ENCODE results near the gene PAX6.

PAX6 gene

GRCh38 chr11:31809857-31810778 lies 1.0 kb downstream of the PAX6 start:
- Histone ChIP-seq H3K4me3 (ENCODE audit: low read length) (peak overlapping the region; percentile 76), H3K36me3 (ENCODE audit: insufficient read depth, low read length) (peaks cover 25% of the 10 kb centered on the region), H3K27me3 (ENCODE audit: insufficient read depth, low read length) (no peaks in the 10 kb centered on the region), H3K4me1 (ENCODE audit: insufficient read depth, low read length) (peaks cover 34% of the 10 kb centered on the region), H3K9me3 (ENCODE audit: low read length) (peaks cover 6% of the 10 kb centered on the region), H2AFZ (ENCODE audit: low read depth, low read length) (no peak overlapping the region)

GRCh38 chr11:31809541-31809856 lies 1.6 kb downstream of the PAX6 start:
- H3K36me3 ChIP-seq (ENCODE audit: insufficient read depth, low read length) = peaks cover 31% of the 10 kb centered on the region
- peak overlapping the region; percentile 76 for H3K4me3 ChIP-seq (ENCODE audit: low read length)
- H2AFZ ChIP-seq (ENCODE audit: low read depth, low read length) = no peak overlapping the region
- peaks cover 10% of the 10 kb centered on the region for H3K9me3 ChIP-seq (ENCODE audit: low read length)
- peaks cover 27% of the 10 kb centered on the region for H3K4me1 ChIP-seq (ENCODE audit: insufficient read depth, low read length)
- H3K27me3 ChIP-seq (ENCODE audit: insufficient read depth, low read length) = no peaks in the 10 kb centered on the region

GRCh38 chr11:31808721-31809540 lies 2.2 kb downstream of the PAX6 start:
- Histone ChIP-seq H3K9me3 (ENCODE audit: low read length) (peaks cover 10% of the 10 kb centered on the region), H3K27me3 (ENCODE audit: insufficient read depth, low read length) (no peaks in the 10 kb centered on the region), H3K36me3 (ENCODE audit: insufficient read depth, low read length) (peaks cover 36% of the 10 kb centered on the region), H3K4me1 (ENCODE audit: insufficient read depth, low read length) (peaks cover 22% of the 10 kb centered on the region), H2AFZ (ENCODE audit: low read depth, low read length) (no peak overlapping the region), H3K4me3 (ENCODE audit: low read length) (peak overlapping the region; percentile 76)

- peak overlapping the region; percentile 76 for H3K4me3 ChIP-seq (ENCODE audit: low read length)
- H3K27me3 ChIP-seq (ENCODE audit: insufficient read depth, low read length) = no peaks in the 10 kb centered on the region
- H2AFZ ChIP-seq (ENCODE audit: low read depth, low read length) = no peak overlapping the region
- H3K9me3 ChIP-seq (ENCODE audit: low read length) = peaks cover 16% of the 10 kb centered on the region
- peaks cover 45% of the 10 kb centered on the region for H3K36me3 ChIP-seq (ENCODE audit: insufficient read depth, low read length)
- peaks cover 22% of the 10 kb centered on the region for H3K4me1 ChIP-seq (ENCODE audit: insufficient read depth, low read length)
These were observed 3.1 kb downstream of the PAX6 start for GRCh38 chr11:31807799-31808667.

GRCh38 chr11:31806928-31807798 lies 4.0 kb downstream of the PAX6 start:
- Histone ChIP-seq H3K4me1 (ENCODE audit: insufficient read depth, low read length) (peaks cover 20% of the 10 kb centered on the region), H3K36me3 (ENCODE audit: insufficient read depth, low read length) (peaks cover 52% of the 10 kb centered on the region), H2AFZ (ENCODE audit: low read depth, low read length) (no peak overlapping the region), H3K4me3 (ENCODE audit: low read length) (peak overlapping the region; percentile 76), H3K27me3 (ENCODE audit: insufficient read depth, low read length) (no peaks in the 10 kb centered on the region), H3K9me3 (ENCODE audit: low read length) (peaks cover 19% of the 10 kb centered on the region)

- Histone ChIP-seq H2AFZ (ENCODE audit: low read depth, low read length) (no peak overlapping the region), H3K36me3 (ENCODE audit: insufficient read depth, low read length) (peaks cover 60% of the 10 kb centered on the region), H3K4me1 (ENCODE audit: insufficient read depth, low read length) (peaks cover 16% of the 10 kb centered on the region), H3K4me3 (ENCODE audit: low read length) (peak overlapping the region; percentile 76), H3K27me3 (ENCODE audit: insufficient read depth, low read length) (no peaks in the 10 kb centered on the region), H3K9me3 (ENCODE audit: low read length) (peaks cover 21% of the 10 kb centered on the region)
These were observed 4.8 kb downstream of the PAX6 start for GRCh38 chr11:31806186-31806927.

- no peaks in the 10 kb centered on the region for H3K27me3 ChIP-seq (ENCODE audit: insufficient read depth, low read length)
- peaks cover 66% of the 10 kb centered on the region for H3K36me3 ChIP-seq (ENCODE audit: insufficient read depth, low read length)
- H2AFZ ChIP-seq (ENCODE audit: low read depth, low read length) = no peak overlapping the region
- peaks cover 16% of the 10 kb centered on the region for H3K4me1 ChIP-seq (ENCODE audit: insufficient read depth, low read length)
- peaks cover 27% of the 10 kb centered on the region for H3K9me3 ChIP-seq (ENCODE audit: low read length)
- H3K4me3 ChIP-seq (ENCODE audit: low read length) = no peak overlapping the region
These were observed 5.4 kb downstream of the PAX6 start for GRCh38 chr11:31805629-31806185.

- Histone ChIP-seq H3K4me3 (ENCODE audit: low read length) (no peak overlapping the region), H3K4me1 (ENCODE audit: insufficient read depth, low read length) (peaks cover 16% of the 10 kb centered on the region)
These were observed 6.0 kb downstream of the PAX6 start for GRCh38 chr11:31805037-31805628.

GRCh38 chr11:31804312-31805036 lies 6.6 kb downstream of the PAX6 start:
- Histone ChIP-seq H3K36me3 (ENCODE audit: insufficient read depth, low read length) (peaks cover 78% of the 10 kb centered on the region), H2AFZ (ENCODE audit: low read depth, low read length) (no peak overlapping the region), H3K27me3 (ENCODE audit: insufficient read depth, low read length) (no peaks in the 10 kb centered on the region), H3K9me3 (ENCODE audit: low read length) (peaks cover 36% of the 10 kb centered on the region), H3K4me3 (ENCODE audit: low read length) (no peak overlapping the region), H3K4me1 (ENCODE audit: insufficient read depth, low read length) (peaks cover 16% of the 10 kb centered on the region)

More at GRCh38 chr11:31805037-31805628, 6.0 kb downstream of the PAX6 start:
- H3K27me3 ChIP-seq (ENCODE audit: insufficient read depth, low read length) = no peaks in the 10 kb centered on the region
- peaks cover 33% of the 10 kb centered on the region for H3K9me3 ChIP-seq (ENCODE audit: low read length)
- no peak overlapping the region for H2AFZ ChIP-seq (ENCODE audit: low read depth, low read length)
- peaks cover 72% of the 10 kb centered on the region for H3K36me3 ChIP-seq (ENCODE audit: insufficient read depth, low read length)

GRCh38 chr11:31803813-31804311 lies 7.3 kb downstream of the PAX6 start:
- H3K27me3 ChIP-seq (ENCODE audit: insufficient read depth, low read length) = no peaks in the 10 kb centered on the region
- H3K9me3 ChIP-seq (ENCODE audit: low read length) = peaks cover 41% of the 10 kb centered on the region
- H2AFZ ChIP-seq (ENCODE audit: low read depth, low read length) = no peak overlapping the region
- H3K4me1 ChIP-seq (ENCODE audit: insufficient read depth, low read length) = peaks cover 16% of the 10 kb centered on the region
- H3K36me3 ChIP-seq (ENCODE audit: insufficient read depth, low read length) = peaks cover 84% of the 10 kb centered on the region
- H3K4me3 ChIP-seq (ENCODE audit: low read length) = no peak overlapping the region

Data from neuron (in vitro differentiated cells).